ENCODE data around the gene ERAL1.

Gene ERAL1

DNA sequence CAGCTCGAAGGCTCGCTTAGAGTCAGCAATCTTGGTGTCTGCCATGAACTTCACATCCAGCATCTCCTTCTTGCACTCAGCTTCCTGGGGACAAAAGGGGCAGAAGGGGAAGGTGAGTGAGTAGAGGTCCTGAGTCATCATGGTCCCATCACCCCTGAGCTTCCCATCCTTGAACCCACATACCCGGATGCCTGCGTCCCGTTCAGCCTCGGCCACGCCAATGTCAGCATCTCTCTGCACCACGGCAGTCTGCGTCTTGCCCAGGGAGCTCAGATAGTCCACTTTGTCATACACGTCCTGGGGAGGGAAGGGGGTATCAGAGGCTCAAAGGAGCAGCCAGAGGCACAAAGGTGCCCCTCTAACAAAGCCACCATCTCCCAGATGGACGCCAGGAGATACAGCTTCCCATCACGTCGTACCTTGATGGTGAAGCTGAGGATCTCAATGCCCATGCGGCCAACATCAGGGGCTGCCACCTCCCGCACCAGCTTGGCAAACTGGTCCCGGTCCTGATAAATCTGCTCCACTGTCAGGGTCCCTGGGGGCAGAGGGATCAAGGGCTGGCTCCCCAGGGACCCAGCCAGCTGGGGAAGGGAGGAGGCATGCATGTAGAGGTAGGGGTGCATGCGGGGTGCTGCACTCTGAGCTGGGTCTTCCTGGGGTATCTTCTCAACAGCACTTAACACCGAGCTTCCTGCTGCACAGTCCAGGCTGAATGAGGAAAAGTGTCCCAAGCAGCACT is 27.5 kb downstream of the ERAL1 start:
- peaks cover 25% of the 10 kb centered on the region for H3K36me3 ChIP-seq (replicated peaks)
- in situ Hi-C loops (cut with HindIII; ENCODE audit: low pct_ligation_motif_present, low sequenced_read_pairs): no loop called here

DNA sequence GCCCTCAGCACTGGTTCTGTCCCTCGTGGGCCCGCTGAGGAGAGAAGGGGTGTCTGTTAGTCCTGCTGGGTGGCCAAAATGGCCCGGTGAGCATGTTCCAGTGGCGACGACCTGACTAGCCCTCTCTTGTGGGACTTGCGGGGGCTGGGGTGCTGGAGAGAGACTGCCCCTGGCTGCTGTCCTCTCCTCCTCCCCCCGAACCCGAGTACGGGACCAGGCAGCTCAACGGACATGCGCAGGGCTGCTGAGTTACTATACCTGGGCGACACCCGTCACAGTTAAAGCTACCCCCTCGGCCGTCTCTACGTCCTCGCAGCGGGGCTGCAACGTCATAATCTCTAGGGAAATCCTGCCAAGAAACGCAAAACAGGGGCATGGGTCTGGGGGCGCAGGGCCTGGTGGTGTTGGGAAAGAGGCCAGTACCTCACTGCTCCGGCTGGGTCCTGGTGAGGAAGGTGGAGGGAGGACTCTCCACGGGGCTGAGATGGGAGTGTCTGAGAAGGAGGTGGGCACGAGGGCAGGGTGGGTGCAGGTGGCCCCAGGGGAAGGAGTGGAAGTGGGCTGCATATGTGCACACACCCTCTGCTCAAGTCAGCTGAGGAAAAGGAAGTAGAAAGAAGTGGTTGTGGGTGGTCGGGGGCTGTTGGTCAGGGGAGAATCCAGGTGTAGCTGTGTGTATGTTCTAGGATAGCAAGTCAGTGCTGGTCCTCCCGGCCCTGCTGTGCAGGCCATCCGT is 29.3 kb downstream of the ERAL1 start:
- TF ChIP-seq, protein P1, sequence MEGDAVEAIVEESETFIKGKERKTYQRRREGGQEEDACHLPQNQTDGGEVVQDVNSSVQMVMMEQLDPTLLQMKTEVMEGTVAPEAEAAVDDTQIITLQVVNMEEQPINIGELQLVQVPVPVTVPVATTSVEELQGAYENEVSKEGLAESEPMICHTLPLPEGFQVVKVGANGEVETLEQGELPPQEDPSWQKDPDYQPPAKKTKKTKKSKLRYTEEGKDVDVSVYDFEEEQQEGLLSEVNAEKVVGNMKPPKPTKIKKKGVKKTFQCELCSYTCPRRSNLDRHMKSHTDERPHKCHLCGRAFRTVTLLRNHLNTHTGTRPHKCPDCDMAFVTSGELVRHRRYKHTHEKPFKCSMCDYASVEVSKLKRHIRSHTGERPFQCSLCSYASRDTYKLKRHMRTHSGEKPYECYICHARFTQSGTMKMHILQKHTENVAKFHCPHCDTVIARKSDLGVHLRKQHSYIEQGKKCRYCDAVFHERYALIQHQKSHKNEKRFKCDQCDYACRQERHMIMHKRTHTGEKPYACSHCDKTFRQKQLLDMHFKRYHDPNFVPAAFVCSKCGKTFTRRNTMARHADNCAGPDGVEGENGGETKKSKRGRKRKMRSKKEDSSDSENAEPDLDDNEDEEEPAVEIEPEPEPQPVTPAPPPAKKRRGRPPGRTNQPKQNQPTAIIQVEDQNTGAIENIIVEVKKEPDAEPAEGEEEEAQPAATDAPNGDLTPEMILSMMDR (IDR thresholded peaks at IDR 0.05; ENCODE audit: low read depth, low read length, missing control alignments): no peak
- no peaks in the 10 kb centered on the region for H3K27me3 ChIP-seq (replicated peaks)
- in situ Hi-C loops (cut with HindIII; ENCODE audit: low pct_ligation_motif_present, low sequenced_read_pairs): no loop called here

More for the DNA sequence above, 27.5 kb downstream of the ERAL1 start:
- no peak for DNase-seq
- no peak overlapping the region for H3K4me3 ChIP-seq (ENCODE audit: low read depth, low read length)
- no peaks in the 10 kb centered on the region for H3K27me3 ChIP-seq (replicated peaks)
- no peak overlapping the region for H3K27ac ChIP-seq
- TF ChIP-seq, protein P1 (IDR thresholded peaks at IDR 0.05; ENCODE audit: low read depth, low read length, missing control alignments): no peak

DNA sequence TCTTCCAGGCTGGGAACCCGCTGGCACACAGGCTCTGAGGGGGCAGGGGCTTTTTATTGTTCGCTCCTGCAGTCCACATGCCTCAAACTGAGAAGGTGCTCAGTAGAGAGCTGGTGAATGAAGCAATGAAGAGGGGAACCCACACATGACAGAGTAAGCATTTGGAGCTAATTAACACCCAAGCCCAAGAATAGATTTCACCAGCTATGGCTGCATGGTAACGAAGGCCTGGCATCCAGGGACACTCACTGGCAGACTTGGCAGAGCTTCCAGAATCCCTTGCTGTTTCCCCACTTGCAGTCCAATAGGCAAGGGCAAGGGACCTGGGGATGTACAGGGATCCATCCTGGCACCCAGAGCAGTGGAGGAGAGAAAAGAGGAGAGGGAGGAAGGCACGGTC is 30.5 kb downstream of the ERAL1 start:
- in situ Hi-C loops (cut with HindIII; ENCODE audit: low pct_ligation_motif_present, low sequenced_read_pairs): no loop called here
- Histone ChIP-seq H3K27me3 (replicated peaks) (no peaks in the 10 kb centered on the region), H3K4me3 (ENCODE audit: low read depth, low read length) (no peak overlapping the region), H3K36me3 (replicated peaks) (peaks cover 19% of the 10 kb centered on the region), H3K27ac (no peak overlapping the region)
- DNase-seq: no peak
- TF ChIP-seq, protein P1 (IDR thresholded peaks at IDR 0.05; ENCODE audit: low read depth, low read length, missing control alignments): no peak

More for the DNA sequence above, 29.3 kb downstream of the ERAL1 start:
- peaks cover 25% of the 10 kb centered on the region for H3K36me3 ChIP-seq (replicated peaks)
- H3K4me3 ChIP-seq (ENCODE audit: low read depth, low read length): no peak overlapping the region
- H3K27ac ChIP-seq: no peak overlapping the region
- no peak for DNase-seq

DNA sequence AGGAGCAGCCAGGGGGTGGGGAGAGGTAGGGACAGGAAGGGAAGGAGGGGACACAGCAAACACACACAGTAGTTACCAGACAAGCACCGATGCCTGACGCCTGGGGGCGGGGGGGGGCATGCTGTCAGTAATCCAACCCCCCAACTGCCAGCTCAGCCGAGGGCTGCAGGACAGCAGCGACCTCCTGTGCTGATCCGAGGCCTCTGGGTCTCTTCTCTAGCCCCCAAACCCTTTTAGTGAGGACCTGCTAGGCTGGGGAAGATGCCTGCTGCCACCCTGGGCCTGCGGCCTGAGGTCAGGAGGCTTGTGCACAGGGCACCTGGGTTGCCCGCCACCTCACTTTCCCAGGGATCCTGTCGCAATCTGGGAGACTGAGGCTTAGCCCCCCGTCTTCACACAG is 31.1 kb downstream of the ERAL1 start:
- TF ChIP-seq, protein P1 (IDR thresholded peaks at IDR 0.05; ENCODE audit: low read depth, low read length, missing control alignments): no peak
- H3K27ac ChIP-seq: no peak overlapping the region

DNA sequence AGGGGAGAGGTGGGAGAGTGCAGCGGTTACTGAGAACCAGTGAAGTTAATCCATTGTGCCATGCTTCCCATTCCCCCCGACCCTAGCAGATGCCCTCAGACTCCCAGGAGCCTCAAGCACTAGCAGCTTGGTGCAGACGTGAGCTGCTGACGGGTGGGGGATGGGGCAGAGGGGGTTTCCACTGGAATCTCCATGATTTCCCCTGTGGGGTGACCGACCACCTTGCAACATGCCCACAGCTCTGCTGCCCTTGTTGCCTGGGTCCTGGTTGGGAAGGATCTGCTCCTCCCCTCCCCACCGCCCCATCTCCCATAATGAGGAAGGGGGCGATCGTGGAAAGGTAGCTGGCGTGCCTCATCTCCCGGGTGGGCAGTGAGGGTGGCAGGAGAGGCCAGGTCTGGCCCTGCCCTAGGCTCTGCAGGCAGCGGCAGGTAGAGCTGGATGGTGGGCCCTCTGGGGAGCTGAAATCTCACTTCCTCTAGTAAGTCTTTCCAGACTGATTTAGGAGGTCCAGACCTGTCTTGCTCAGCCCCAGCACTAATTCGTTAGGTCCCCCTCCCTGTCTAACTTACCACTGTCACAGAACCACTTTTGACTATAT is 33.2 kb downstream of the ERAL1 start:
- Histone ChIP-seq H3K27ac (no peak overlapping the region), H3K27me3 (replicated peaks) (no peaks in the 10 kb centered on the region), H3K36me3 (replicated peaks) (peaks cover 2% of the 10 kb centered on the region), H3K4me3 (ENCODE audit: low read depth, low read length) (no peak overlapping the region)
- in situ Hi-C loops (cut with HindIII; ENCODE audit: low pct_ligation_motif_present, low sequenced_read_pairs): no loop called here
- TF ChIP-seq, protein P1 (IDR thresholded peaks at IDR 0.05; ENCODE audit: low read depth, low read length, missing control alignments): no peak
- no peak for DNase-seq

More for the DNA sequence above, 31.1 kb downstream of the ERAL1 start:
- Histone ChIP-seq H3K27me3 (replicated peaks) (no peaks in the 10 kb centered on the region), H3K4me3 (ENCODE audit: low read depth, low read length) (no peak overlapping the region), H3K36me3 (replicated peaks) (peaks cover 15% of the 10 kb centered on the region)
- in situ Hi-C loops (cut with HindIII; ENCODE audit: low pct_ligation_motif_present, low sequenced_read_pairs): no loop called here
- DNase-seq: no peak
